ENCODE data around the gene CNNM2. TPM values are rescaled to one million over a fixed set of nuclear protein-coding genes. Genes with fewer than 3 reads are reported as not detected.

CNNM2 gene
- total RNA-seq (2022) (14.1 and 16.1 TPM in 2 replicates), Bru-seq, nascent RNA (percentile 60 among the genes with signal in this experiment), BruChase-seq, experiment 1, labeled RNA remaining after a 2-hour chase (percentile 58 among the genes with signal in this experiment), BruChase-seq, experiment 2, labeled RNA remaining after a 6-hour chase (percentile 62 among the genes with signal in this experiment)
- long read RNA-seq, full-length matches to known transcripts = 4 of 10 reads
- long read RNA-seq, partial matches to known transcripts = 1 of 10 reads
- long read RNA-seq, other reads (novel, unspliced or antisense) = 5 of 10 reads

DNA sequence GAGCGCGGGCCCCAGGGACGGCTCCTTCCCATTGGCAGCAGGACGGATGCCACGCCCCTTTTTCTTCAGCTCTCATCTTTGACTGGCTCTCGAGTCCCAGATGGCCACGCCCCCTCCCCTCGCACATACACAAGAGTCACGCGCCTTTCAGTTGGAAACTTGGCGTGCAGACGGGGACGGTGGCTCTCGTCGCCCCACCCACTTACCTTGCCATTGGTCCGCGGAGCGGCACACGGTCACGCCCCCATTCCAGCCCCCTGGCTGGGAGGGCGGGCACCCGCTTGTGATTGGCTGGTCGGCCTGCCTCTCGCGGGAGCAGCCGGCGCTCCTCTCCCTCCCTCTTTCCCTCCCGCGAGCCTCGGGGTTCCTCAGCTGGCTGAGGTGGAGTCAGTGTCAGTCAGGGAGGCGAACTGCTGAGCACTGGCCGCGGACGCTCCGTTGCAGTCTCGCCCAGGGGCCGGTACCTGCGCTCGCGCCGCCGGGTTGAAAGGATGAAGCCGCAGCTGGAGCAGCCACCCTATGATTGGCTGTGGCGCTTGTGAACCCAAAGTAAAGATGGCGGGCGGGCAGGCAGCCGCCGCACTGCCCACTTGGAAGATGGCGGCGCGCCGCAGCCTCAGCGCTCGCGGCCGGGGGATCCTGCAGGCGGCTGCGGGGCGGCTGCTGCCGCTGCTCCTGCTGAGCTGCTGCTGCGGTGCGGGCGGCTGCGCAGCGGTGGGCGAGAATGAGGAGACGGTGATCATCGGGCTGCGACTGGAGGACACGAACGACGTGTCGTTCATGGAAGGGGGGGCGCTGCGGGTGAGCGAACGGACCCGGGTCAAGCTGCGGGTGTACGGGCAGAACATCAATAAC is at the start of gene CNNM2:
Gene CNNM2 (plus strand): TSS at position 333 of the 855 bp plus-strand sequence. CDS start 187 bp downstream, at position 520.
- intact Hi-C loops (cut with micrococcal nuclease; ENCODE audit: unreplicated experiment) = loop anchor here (1.0 to 5.0 kb wide), 7 partner anchors 45 to 449 kb away; partner anchors contain the start of genes NT5C2 and TAF5
- H3K27ac Mint-ChIP-seq (ENCODE audit: unreplicated experiment) = peak within 1 kb of the TSS; percentile 91
- CTCF ChIA-PET = interaction anchor here (0.6 to 2.8 kb wide), 24 partner anchors 16 to 334 kb away, joined by 3 to 24 read pairs (median 4); partner anchors contain the start of genes AS3MT and NT5C2
- POLR2A ChIA-PET = interaction anchor here (0.5 to 1.0 kb wide), 4 partner anchors 11 to 424 kb away, joined by 3 to 8 read pairs (median 6); no protein-coding TSS in a partner anchor
- H3K4me3 Mint-ChIP-seq (ENCODE audit: unreplicated experiment) = peak within 1 kb of the TSS; percentile 74
- Histone ChIP-seq H3K4me1 (peaks cover 5% of the 10 kb centered on the region), H3K36me3 (ENCODE audit: control insufficient read depth, insufficient read depth, low read length) (no peaks in the 10 kb centered on the region; the same call in 1 of the 2 replicates), H3K4me3 (ENCODE audit: low read depth, low read length) (peak within 1 kb of the TSS; percentile 87), H3K27me3 (replicated peaks; ENCODE audit: control insufficient read depth, insufficient read depth, low read length) (no peaks in the 10 kb centered on the region), H3K9me3 (no peaks in the 10 kb centered on the region)
- no peak for TF ChIP-seq CTCF (IDR thresholded peaks at IDR 0.05; ENCODE audit: insufficient read depth in 1 of 2, low read depth in 1 of 2, low read length in 1 of 2, severe bottlenecking in 1 of 2, unreplicated experiment in 1 of 2)
- H3K9me3 Mint-ChIP-seq (ENCODE audit: unreplicated experiment) = no peaks in the 10 kb centered on the region
- no TSS peak for BruUV-seq (replicated peaks)
- no peaks in the 10 kb centered on the region for H3K27me3 Mint-ChIP-seq (ENCODE audit: insufficient read depth, unreplicated experiment)
- peak; percentile 100 for DNase-seq
- H3K36me3 Mint-ChIP-seq (ENCODE audit: insufficient read depth, unreplicated experiment) = peaks cover 14% of the 10 kb centered on the region
- peaks cover 24% of the 10 kb centered on the region for H3K4me1 Mint-ChIP-seq (ENCODE audit: low read depth, unreplicated experiment)

- Mint-ChIP-seq H3K27me3 (ENCODE audit: insufficient read depth, unreplicated experiment) (no peaks in the 10 kb centered on the region), H3K4me1 (ENCODE audit: low read depth, unreplicated experiment) (peaks cover 9% of the 10 kb centered on the region), H3K4me3 (ENCODE audit: unreplicated experiment) (peak overlapping the region; percentile 78), H3K9me3 (ENCODE audit: unreplicated experiment) (no peaks in the 10 kb centered on the region), H3K27ac (ENCODE audit: unreplicated experiment) (peak overlapping the region; percentile 40), H3K36me3 (ENCODE audit: insufficient read depth, unreplicated experiment) (peaks cover 7% of the 10 kb centered on the region)
- BruUV-seq (replicated peaks) = TSS peak; percentile 70
- POLR2A ChIA-PET = interaction anchor here (0.8 to 1.8 kb wide), 3 partner anchors 15 to 155 kb away, joined by 4 to 9 read pairs (median 6); partner anchors contain the start of genes ARL3, BORCS7, SFXN2 and WBP1L
- Histone ChIP-seq H3K4me3 (ENCODE audit: low read depth, low read length) (peak overlapping the region; percentile 50), H3K4me1 (peaks cover 6% of the 10 kb centered on the region; the same call in 1 of the 2 replicates), H3K27me3 (replicated peaks; ENCODE audit: control insufficient read depth, insufficient read depth, low read length) (no peaks in the 10 kb centered on the region), H3K9me3 (no peaks in the 10 kb centered on the region), H3K36me3 (ENCODE audit: control insufficient read depth, insufficient read depth, low read length) (no peaks in the 10 kb centered on the region)
- CTCF ChIA-PET = interaction anchor here (0.7 to 1.6 kb wide), 4 partner anchors 11 to 44 kb away, joined by 3 to 4 read pairs (median 4); partner anchors contain the start of gene BORCS7
- DNase-seq = no peak
- TF ChIP-seq CTCF (IDR thresholded peaks at IDR 0.05; ENCODE audit: insufficient read depth in 1 of 2, low read depth in 1 of 2, low read length in 1 of 2, severe bottlenecking in 1 of 2, unreplicated experiment in 1 of 2) = no peak
- intact Hi-C loops (cut with micrococcal nuclease; ENCODE audit: unreplicated experiment) = loop anchor here (1.0 to 2.0 kb wide), 2 partner anchors 15 to 34 kb away; partner anchors contain the start of gene BORCS7
These were observed 49.2 kb upstream of the CNNM2 start for GRCh38 chr10:102868911-102869257.
